GM23338 (cell line): Measurements from ENCODE around the gene RHOH. TPM values are rescaled to one million over a fixed set of nuclear protein-coding genes. Genes with fewer than 3 reads are reported as not detected.

Experiments used
- ATAC-seq: fragments of 200-7000 bp; cut with Tn5 transposase; 3 replicates; pipeline ENCODE4 v1.9.1; 2020
- DNase-seq: peaks from one replicate; pipeline ENCODE4 v3.0.0-alpha.2; 2015; ENCODE audit warnings: low spot score
- H2AFZ ChIP-seq: fragments of 200-600 bp; sonication (generic); 2 replicates; pipeline ENCODE4 v1.8.0; 2016; ENCODE audit warnings: antibody characterized with exemption, mild to moderate bottlenecking, moderate library complexity
- H3F3A ChIP-seq: fragments of 200-600 bp; sonication (generic); replicated peaks from 2 replicates; pipeline ENCODE4 v1.8.0; 2017; ENCODE audit warnings: antibody characterized with exemption, mixed run types, low read depth
- H3K27ac ChIP-seq: fragments of 200-600 bp; sonication (generic); 2 replicates; pipeline ENCODE4 v1.6.1; 2016; ENCODE audit warnings: low read depth
- H3K27me3 ChIP-seq: fragments of 200-600 bp; sonication (generic); 2 replicates; pipeline ENCODE4 v1.8.0; 2016; ENCODE audit warnings: mild to moderate bottlenecking, mixed run types, moderate library complexity; ENCODE audit not compliant: insufficient read depth
- H3K36me3 ChIP-seq: fragments of 200-600 bp; sonication (generic); 2 replicates; pipeline ENCODE4 v1.8.0; 2016; ENCODE audit warnings: mild to moderate bottlenecking; ENCODE audit not compliant: insufficient read depth
- H3K4me1 ChIP-seq: fragments of 200-600 bp; sonication (generic); 2 replicates; pipeline ENCODE4 v1.8.0; 2016; ENCODE audit warnings: mild to moderate bottlenecking, moderate library complexity; ENCODE audit not compliant: insufficient read depth
- H3K4me2 ChIP-seq: fragments of 200-600 bp; sonication (generic); 2 replicates; pipeline ENCODE4 v1.7.1; 2017; ENCODE audit warnings: mixed run types
- H3K4me3 ChIP-seq: fragments of 200-600 bp; sonication (generic); 2 replicates; pipeline ENCODE4 v1.6.1; 2016; ENCODE audit warnings: mixed run types
- H3K79me2 ChIP-seq: fragments of 200-600 bp; sonication (generic); replicated peaks from 2 replicates; pipeline ENCODE4 v1.8.0; 2017; ENCODE audit warnings: mild to moderate bottlenecking; ENCODE audit not compliant: insufficient read depth
- H3K9me2 ChIP-seq: fragments of 200-600 bp; sonication (generic); 2 replicates; pipeline ENCODE4 v1.8.0; 2017; ENCODE audit not compliant: insufficient read depth
- H4K20me1 ChIP-seq: fragments of 200-600 bp; sonication (generic); replicated peaks from 2 replicates; pipeline ENCODE4 v1.8.0; 2017; ENCODE audit warnings: mild to moderate bottlenecking; ENCODE audit not compliant: insufficient read depth
- H3K27ac Mint-ChIP-seq: 2 replicates; pipeline ENCODE4 v1.8.0; 2020; ENCODE audit warnings: inconsistent platforms, mild to moderate bottlenecking, moderate library complexity, mixed read lengths
- H3K27me3 Mint-ChIP-seq: 3 replicates; pipeline ENCODE4 v1.8.0; 2022; ENCODE audit warnings: low read depth, mild to moderate bottlenecking, moderate library complexity, mixed read lengths, inconsistent platforms; ENCODE audit not compliant: insufficient read depth, poor library complexity
- H3K36me3 Mint-ChIP-seq: 3 replicates; pipeline ENCODE4 v1.8.0; 2021; ENCODE audit warnings: low read depth, mild to moderate bottlenecking, inconsistent platforms, moderate library complexity, mixed read lengths
- H3K4me1 Mint-ChIP-seq: 3 replicates; pipeline ENCODE4 v1.8.0; 2020; ENCODE audit warnings: mild to moderate bottlenecking, inconsistent platforms, mixed read lengths
- H3K4me3 Mint-ChIP-seq: 3 replicates; pipeline ENCODE4 v1.8.0; 2021; ENCODE audit warnings: moderate library complexity, mild to moderate bottlenecking, inconsistent platforms, mixed read lengths
- H3K9me3 Mint-ChIP-seq: 3 replicates; pipeline ENCODE4 v1.8.0; 2020; ENCODE audit warnings: moderate library complexity, mild to moderate bottlenecking, inconsistent platforms, mixed read lengths
- CREB1 ChIP-seq: fragments of 250-450 bp; sonication (Bioruptor Pico); IDR thresholded peaks from 2 replicates; pipeline ENCODE4 v1.5.0; 2020; ENCODE audit warnings: low read depth, mild to moderate bottlenecking, moderate library complexity
- CTCF ChIP-seq, 2 experiments: fragments of 200-600 bp in 1 of 2; sonication (generic) in 1 of 2; conservative IDR thresholded peaks; 2 replicates each; pipeline versions ENCODE4 v1.5.1 to v1.6.1; 2016 to 2017; ENCODE audit warnings: antibody characterized with exemption in 2 of 2, low read depth in 2 of 2, mild to moderate bottlenecking in 2 of 2, moderate library complexity in 1 of 2
- EZH2phosphoT487 ChIP-seq: fragments of 200-600 bp; sonication (generic); IDR thresholded peaks from one replicate; pipeline ENCODE4 v1.8.1; 2018; ENCODE audit warnings: antibody characterized with exemption; ENCODE audit not compliant: unreplicated experiment
- JUNB ChIP-seq: IDR thresholded peaks from one replicate; pipeline ENCODE4 v1.6.1; 2016; ENCODE audit warnings: antibody characterized with exemption; ENCODE audit not compliant: unreplicated experiment
- NANOG ChIP-seq: IDR thresholded peaks from 2 replicates; pipeline ENCODE4 v1.6.1; 2016; ENCODE audit warnings: antibody characterized with exemption, borderline replicate concordance
- POLR2AphosphoS5 ChIP-seq: IDR thresholded peaks from 2 replicates; pipeline ENCODE4 v1.6.1; 2016; ENCODE audit warnings: antibody characterized with exemption, low read depth
- STAT1 ChIP-seq: IDR thresholded peaks from one replicate; pipeline ENCODE4 v1.6.1; 2016; ENCODE audit warnings: antibody characterized with exemption; ENCODE audit not compliant: unreplicated experiment
- ZNF114 ChIP-seq: fragments of 250-450 bp; sonication (Bioruptor Pico); IDR thresholded peaks from 2 replicates; pipeline ENCODE4 v1.5.0; 2020; ENCODE audit warnings: mild to moderate bottlenecking, moderate library complexity
- ZNF331 ChIP-seq: fragments of 250-450 bp; sonication (Bioruptor Pico); IDR thresholded peaks from 2 replicates; pipeline ENCODE4 v1.5.0; 2020; ENCODE audit warnings: low read depth, mild to moderate bottlenecking, moderate library complexity
- polyA plus RNA-seq: library from polyadenylated mRNA; unstranded; fragments of >200 nt; fragmentation: Nextera tagmentation; extraction: Ambion mirVana; gene quantifications from 2 replicates; pipeline ENCODE4 v1.2.1, GENCODE V29; 2016
- total RNA-seq: library from RNA; depleted of rRNA; stranded (reverse); fragments of >200 nt; shearing (Covaris generic); gene quantifications from 2 replicates; pipeline ENCODE4 v1.2.3, GENCODE V29; 2014
- TF ChIP-seq, protein P1 (sequence below): IDR thresholded peaks from one replicate; pipeline ENCODE4 v1.6.1; 2018; ENCODE audit warnings: antibody characterized with exemption; ENCODE audit not compliant: unreplicated experiment
- TF ChIP-seq, protein P2 (sequence below): IDR thresholded peaks from 2 replicates; pipeline ENCODE4 v1.6.1; 2016; ENCODE audit warnings: antibody characterized with exemption

The RHOH gene
- total and polyA plus RNA-seq, 2 experiments from 2014 or later: 2.2 to 3.7 TPM

GRCh38 chr4:40192114-40193015 lies 4.5 kb upstream of the RHOH start:
- H3F3A ChIP-seq: 0 out of 2 replicates have a peak, but pooled peaks cover 3% of the 10 kb centered on the region
- no peaks in the 10 kb centered on the region for H3K36me3 ChIP-seq
- Mint-ChIP-seq H3K4me1 (peaks cover 67% of the 10 kb centered on the region), H3K4me3 (no peak overlapping the region; the same call in 2 of the 3 replicates), H3K27me3 (peaks cover 1% of the 10 kb centered on the region), H3K27ac (peak overlapping the region; percentile 37; the same call in 1 of the 2 replicates), H3K9me3 (no peaks in the 10 kb centered on the region), H3K36me3 (no peaks in the 10 kb centered on the region)
- DNase-seq: no peak
- no peak overlapping the region for H3K27ac ChIP-seq
- no peaks in the 10 kb centered on the region for H3K79me2 ChIP-seq
- peak overlapping the region; percentile 13 for H3K4me2 ChIP-seq
- no peak overlapping the region for H3K4me3 ChIP-seq
- H3K27me3 ChIP-seq: no peaks in the 10 kb centered on the region
- H3K9me2 ChIP-seq: no peaks in the 10 kb centered on the region
- TF ChIP-seq STAT1 (no peak), JUNB (no peak), ZNF114 (CRISPR knock-in tag) (no peak)
- TF ChIP-seq, protein P1, sequence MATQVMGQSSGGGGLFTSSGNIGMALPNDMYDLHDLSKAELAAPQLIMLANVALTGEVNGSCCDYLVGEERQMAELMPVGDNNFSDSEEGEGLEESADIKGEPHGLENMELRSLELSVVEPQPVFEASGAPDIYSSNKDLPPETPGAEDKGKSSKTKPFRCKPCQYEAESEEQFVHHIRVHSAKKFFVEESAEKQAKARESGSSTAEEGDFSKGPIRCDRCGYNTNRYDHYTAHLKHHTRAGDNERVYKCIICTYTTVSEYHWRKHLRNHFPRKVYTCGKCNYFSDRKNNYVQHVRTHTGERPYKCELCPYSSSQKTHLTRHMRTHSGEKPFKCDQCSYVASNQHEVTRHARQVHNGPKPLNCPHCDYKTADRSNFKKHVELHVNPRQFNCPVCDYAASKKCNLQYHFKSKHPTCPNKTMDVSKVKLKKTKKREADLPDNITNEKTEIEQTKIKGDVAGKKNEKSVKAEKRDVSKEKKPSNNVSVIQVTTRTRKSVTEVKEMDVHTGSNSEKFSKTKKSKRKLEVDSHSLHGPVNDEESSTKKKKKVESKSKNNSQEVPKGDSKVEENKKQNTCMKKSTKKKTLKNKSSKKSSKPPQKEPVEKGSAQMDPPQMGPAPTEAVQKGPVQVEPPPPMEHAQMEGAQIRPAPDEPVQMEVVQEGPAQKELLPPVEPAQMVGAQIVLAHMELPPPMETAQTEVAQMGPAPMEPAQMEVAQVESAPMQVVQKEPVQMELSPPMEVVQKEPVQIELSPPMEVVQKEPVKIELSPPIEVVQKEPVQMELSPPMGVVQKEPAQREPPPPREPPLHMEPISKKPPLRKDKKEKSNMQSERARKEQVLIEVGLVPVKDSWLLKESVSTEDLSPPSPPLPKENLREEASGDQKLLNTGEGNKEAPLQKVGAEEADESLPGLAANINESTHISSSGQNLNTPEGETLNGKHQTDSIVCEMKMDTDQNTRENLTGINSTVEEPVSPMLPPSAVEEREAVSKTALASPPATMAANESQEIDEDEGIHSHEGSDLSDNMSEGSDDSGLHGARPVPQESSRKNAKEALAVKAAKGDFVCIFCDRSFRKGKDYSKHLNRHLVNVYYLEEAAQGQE: no peak
- H4K20me1 ChIP-seq: no peaks in the 10 kb centered on the region
- peaks cover 48% of the 10 kb centered on the region for H3K4me1 ChIP-seq
- peak; percentile 11; the same call in 1 of the 3 replicates for ATAC-seq
- H2AFZ ChIP-seq: peak overlapping the region; percentile 64

DNA sequence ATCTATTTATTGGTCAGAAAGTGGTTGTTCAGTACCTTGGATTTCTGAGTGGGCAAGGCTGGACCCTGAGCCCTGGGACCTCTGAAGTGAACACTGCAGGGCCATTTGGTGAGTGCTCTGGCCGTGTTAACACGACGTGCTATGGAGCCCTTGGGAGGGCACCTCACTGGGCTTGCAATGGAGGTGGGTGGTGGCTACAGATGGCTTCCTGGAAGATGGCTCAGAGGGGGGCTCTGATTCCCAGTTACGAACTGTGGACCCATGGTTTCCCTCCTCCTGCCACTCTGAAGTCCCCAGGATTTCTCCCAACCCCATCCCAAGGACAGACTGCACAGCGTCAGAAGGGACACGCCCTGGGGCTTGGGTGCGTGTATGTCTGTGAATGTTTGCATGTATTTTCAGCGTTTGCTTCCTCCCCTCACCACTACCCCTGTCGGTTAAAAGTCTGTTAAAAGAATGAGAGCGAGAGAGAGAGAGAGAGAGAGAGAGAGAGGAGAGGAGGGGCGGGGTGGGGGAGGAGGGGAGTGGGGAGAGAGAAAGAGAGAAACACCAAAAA lies 3.7 kb upstream of the RHOH start:
- Histone ChIP-seq H3K9me2 (no peaks in the 10 kb centered on the region), H3K36me3 (no peaks in the 10 kb centered on the region), H3F3A (no peaks in the 10 kb centered on the region), H3K4me2 (peak overlapping the region; percentile 13; the same call in 1 of the 2 replicates), H3K27ac (no peak overlapping the region), H3K4me1 (peaks cover 55% of the 10 kb centered on the region), H3K4me3 (no peak overlapping the region), H3K79me2 (no peaks in the 10 kb centered on the region), H4K20me1 (no peaks in the 10 kb centered on the region), H3K27me3 (no peaks in the 10 kb centered on the region), H2AFZ (peak overlapping the region; percentile 64)
- Mint-ChIP-seq H3K4me1 (peaks cover 69% of the 10 kb centered on the region), H3K27me3 (peaks cover 1% of the 10 kb centered on the region), H3K36me3 (no peaks in the 10 kb centered on the region), H3K9me3 (no peaks in the 10 kb centered on the region), H3K4me3 (no peak overlapping the region), H3K27ac (0 out of 2 replicates have a peak overlapping the region, but pooled peaks have one; percentile 37)
- ATAC-seq (peak; percentile 9; the same call in 1 of the 3 replicates), DNase-seq (no peak)
- TF ChIP-seq, protein P2, sequence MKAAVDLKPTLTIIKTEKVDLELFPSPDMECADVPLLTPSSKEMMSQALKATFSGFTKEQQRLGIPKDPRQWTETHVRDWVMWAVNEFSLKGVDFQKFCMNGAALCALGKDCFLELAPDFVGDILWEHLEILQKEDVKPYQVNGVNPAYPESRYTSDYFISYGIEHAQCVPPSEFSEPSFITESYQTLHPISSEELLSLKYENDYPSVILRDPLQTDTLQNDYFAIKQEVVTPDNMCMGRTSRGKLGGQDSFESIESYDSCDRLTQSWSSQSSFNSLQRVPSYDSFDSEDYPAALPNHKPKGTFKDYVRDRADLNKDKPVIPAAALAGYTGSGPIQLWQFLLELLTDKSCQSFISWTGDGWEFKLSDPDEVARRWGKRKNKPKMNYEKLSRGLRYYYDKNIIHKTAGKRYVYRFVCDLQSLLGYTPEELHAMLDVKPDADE: no peak
- TF ChIP-seq JUNB (no peak), CREB1 (CRISPR knock-in tag) (no peak), EZH2phosphoT487 (no peak), NANOG (no peak), CTCF (conservative IDR thresholded peaks at IDR 0.05; ENCODE audit: low read depth in 2 of 2) (no peak), ZNF331 (CRISPR knock-in tag) (no peak), STAT1 (no peak), POLR2AphosphoS5 (no peak)
- TF ChIP-seq, protein P1: no peak
